Measurements from ENCODE around the gene ATAD2B. TPM values are rescaled to one million over a fixed set of nuclear protein-coding genes. Genes with fewer than 3 reads are reported as not detected.

ATAD2B gene
- total and polyA plus RNA-seq, 2 of the 8 experiments (the other 6 are each of a cell fraction or from before 2014, with no cell fraction given) = 3.4 to 16.1 TPM

GRCh38 chr2:23826771-23827170, 100.2 kb downstream of the ATAD2B start:
- Histone ChIP-seq H2BK5ac (ENCODE audit: low read depth, low read length) (no peak overlapping the region), H3K27me3 (replicated peaks in 1 of 4; ENCODE audit: control insufficient read depth in 3 of 4, extremely low read depth in 1 of 4, insufficient read depth in 3 of 4, low read length in 3 of 4) (no peaks in the 10 kb centered on the region), H4K91ac (replicated peaks; ENCODE audit: insufficient read length, low read length) (no peak overlapping the region), H2AFZ (ENCODE audit: low read length) (no peak overlapping the region), H3K79me2 (ENCODE audit: control insufficient read depth in 1 of 2, insufficient read depth in 2 of 2, low read length in 2 of 2) (no peaks in the 10 kb centered on the region), H2BK15ac (ENCODE audit: low read length) (no peak overlapping the region), H2BK120ac (replicated peaks; ENCODE audit: low read depth, low read length) (no peak overlapping the region), H4K5ac (ENCODE audit: insufficient read length, low read depth, low read length) (no peak overlapping the region), H3K9ac (replicated peaks in 1 of 4; ENCODE audit: extremely low read depth in 1 of 4, low read depth in 3 of 4, low read length in 3 of 4) (no peak overlapping the region), H4K8ac (ENCODE audit: extremely low read depth, insufficient read depth, low read length) (no peak overlapping the region), H3K56ac (replicated peaks; ENCODE audit: insufficient read length, low read depth, low read length) (no peak overlapping the region), H2BK20ac (ENCODE audit: low read length) (no peak overlapping the region), H2BK12ac (ENCODE audit: low read depth, low read length) (no peak overlapping the region), H3K79me1 (ENCODE audit: low read depth, low read length) (no peaks in the 10 kb centered on the region), H3K23me2 (ENCODE audit: low read depth, low read length) (no peaks in the 10 kb centered on the region), H3K36me3 (ENCODE audit: control insufficient read depth in 2 of 4, insufficient read depth in 4 of 4, low read length in 3 of 4) (peaks cover 0 to 4% (median 0%) of the 10 kb centered on the region in 4 experiments; a peak in 2 of 8 replicates), H3K4me2 (ENCODE audit: insufficient read depth in 1 of 2, low read depth in 2 of 2, low read length in 2 of 2) (no peak overlapping the region), H3K4me3 (ENCODE audit: extremely low read depth in 1 of 4, insufficient read depth in 2 of 4, low read depth in 3 of 4, low read length in 4 of 4) (no peak overlapping the region), H3K18ac (ENCODE audit: extremely low read depth, low read length) (no peak overlapping the region), H3K9me3 (ENCODE audit: insufficient read depth in 2 of 2, low read depth in 1 of 2, low read length in 1 of 2) (no peaks in the 10 kb centered on the region), H3K14ac (ENCODE audit: insufficient read length) (no peak overlapping the region), H3K4me1 (replicated peaks in 1 of 4; ENCODE audit: control insufficient read depth in 3 of 4, insufficient read depth in 4 of 4, low read length in 3 of 4) (no peaks in the 10 kb centered on the region), H2AK5ac (ENCODE audit: low read depth, low read length) (no peak overlapping the region), H3K23ac (ENCODE audit: insufficient read length) (no peak overlapping the region), H3K4ac (replicated peaks; ENCODE audit: insufficient read length, low read depth, low read length) (no peak overlapping the region), H3K27ac (ENCODE audit: low read depth, low read length) (no peak overlapping the region), H4K20me1 (replicated peaks in 1 of 2; ENCODE audit: control insufficient read depth in 1 of 2, insufficient read depth in 2 of 2, low read length in 2 of 2) (no peaks in the 10 kb centered on the region)
- DNase-seq (ENCODE audit: low read depth in 1 of 2, low spot score in 2 of 2) (no peak), FAIRE-seq (no peak)
- TF ChIP-seq PHF8 (conservative IDR thresholded peaks at IDR 0.05; ENCODE audit: low read depth, low read length) (no peak), TBP (IDR thresholded peaks at IDR 0.05; ENCODE audit: low read depth, low read length) (no peak), NANOG (IDR thresholded peaks at IDR 0.05; ENCODE audit: insufficient read depth, low read depth, low read length, poor library complexity, severe bottlenecking) (no peak), EGR1 (IDR thresholded peaks at IDR 0.05; ENCODE audit: borderline replicate concordance, low read depth, low read length) (no peak), ATF3 (IDR thresholded peaks at IDR 0.05; ENCODE audit: insufficient read depth, low read depth, low read length) (no peak), SUZ12 (IDR thresholded peaks at IDR 0.05; ENCODE audit: low read length) (no peak), YY1 (IDR thresholded peaks at IDR 0.05; ENCODE audit: low read depth, low read length) (no peak), KDM5A (IDR thresholded peaks at IDR 0.05; ENCODE audit: low read length) (no peak), SP4 (IDR thresholded peaks at IDR 0.05; ENCODE audit: low read length) (no peak), JUND (IDR thresholded peaks at IDR 0.05; ENCODE audit: low read length) (no peak)
- POLR2A ChIA-PET (ENCODE audit: partially characterized antibody) = no interaction called here
- CTCF ChIA-PET (ENCODE audit: partially characterized antibody) = interaction anchor here (1.0 kb wide), 1 partner anchor 9 kb away, joined by 4 read pairs; no protein-coding TSS in a partner anchor
- 84% methylated on average over 3 of the region's 3 CpGs; no CpG with 5 or more reads in 1 of the 2 experiments for WGBS, 2 experiments (ENCODE audit: extremely low coverage in 1 of 2, insufficient coverage in 1 of 2, insufficient read length in 1 of 2, insufficient replicate concordance in 2 of 2, low coverage in 1 of 2, low lambda C conversion rate in 2 of 2, missing lambda C conversion rate in 1 of 2)

Data from H1 (cell line).